Central memory CD4-positive, alpha-beta T cell (primary cell): Measurements from ENCODE around the gene NETO2.
A peak's percentile ranks its signal among the peaks of the same experiment; 100 is the strongest.

Source experiments
- DNase-seq: peaks from one replicate; pipeline ENCODE4 v3.0.0; 2022

The NETO2 gene

DNA sequence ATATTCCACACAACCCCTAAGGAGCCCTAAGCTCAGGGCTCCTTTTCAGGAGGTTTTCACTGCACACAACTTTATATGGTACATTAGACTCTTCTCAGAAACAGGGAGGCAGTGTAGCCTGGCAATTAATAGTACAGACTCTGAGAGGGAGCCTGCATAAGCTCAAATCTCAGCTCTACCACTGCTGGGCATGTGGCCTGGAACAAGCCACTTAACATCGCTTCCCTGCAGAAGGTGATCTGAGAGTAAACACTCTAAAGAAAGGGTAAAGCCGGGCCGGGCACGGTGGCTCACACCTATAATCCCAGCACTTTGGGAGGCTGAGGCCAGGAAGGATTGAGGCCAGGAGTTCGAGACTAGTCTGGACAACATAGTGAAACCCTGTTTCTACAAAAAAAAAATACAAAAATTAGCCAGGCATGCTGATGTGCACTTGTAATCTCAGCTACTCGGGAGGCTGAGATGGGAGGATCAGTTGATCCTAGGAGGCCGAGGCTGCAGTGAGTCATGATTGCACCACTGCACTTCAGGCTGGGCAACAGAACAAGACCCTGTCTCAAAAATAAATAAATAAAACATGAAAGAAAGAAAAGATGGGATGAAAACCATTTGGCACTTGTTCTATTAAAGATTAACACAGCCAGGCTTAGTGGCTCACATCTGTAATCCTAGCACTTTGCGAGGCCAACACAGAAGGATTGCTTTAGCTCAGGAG lies 99.6 kb downstream of the NETO2 start:
- DNase-seq = no peak

DNA sequence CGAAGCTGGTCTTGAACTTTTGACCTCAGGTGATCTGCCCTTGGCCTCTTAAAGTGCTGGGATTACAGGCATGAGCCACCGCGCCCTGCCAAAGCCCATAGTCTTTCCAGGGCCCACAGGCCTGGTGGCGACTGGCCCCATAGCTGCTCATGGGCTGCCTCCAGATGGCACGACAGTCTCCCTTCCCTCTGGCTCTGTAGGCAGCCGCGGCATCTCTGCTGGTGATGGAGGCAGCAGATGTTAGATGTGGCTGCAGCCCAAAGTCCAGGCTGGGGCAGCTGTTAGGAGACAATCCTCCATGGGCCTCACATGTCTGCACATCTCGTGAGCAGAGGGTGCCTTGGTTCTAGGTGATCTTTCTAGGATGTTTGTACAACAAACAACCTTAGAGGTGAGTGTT lies 100.5 kb downstream of the NETO2 start:
- DNase-seq = no peak

DNA sequence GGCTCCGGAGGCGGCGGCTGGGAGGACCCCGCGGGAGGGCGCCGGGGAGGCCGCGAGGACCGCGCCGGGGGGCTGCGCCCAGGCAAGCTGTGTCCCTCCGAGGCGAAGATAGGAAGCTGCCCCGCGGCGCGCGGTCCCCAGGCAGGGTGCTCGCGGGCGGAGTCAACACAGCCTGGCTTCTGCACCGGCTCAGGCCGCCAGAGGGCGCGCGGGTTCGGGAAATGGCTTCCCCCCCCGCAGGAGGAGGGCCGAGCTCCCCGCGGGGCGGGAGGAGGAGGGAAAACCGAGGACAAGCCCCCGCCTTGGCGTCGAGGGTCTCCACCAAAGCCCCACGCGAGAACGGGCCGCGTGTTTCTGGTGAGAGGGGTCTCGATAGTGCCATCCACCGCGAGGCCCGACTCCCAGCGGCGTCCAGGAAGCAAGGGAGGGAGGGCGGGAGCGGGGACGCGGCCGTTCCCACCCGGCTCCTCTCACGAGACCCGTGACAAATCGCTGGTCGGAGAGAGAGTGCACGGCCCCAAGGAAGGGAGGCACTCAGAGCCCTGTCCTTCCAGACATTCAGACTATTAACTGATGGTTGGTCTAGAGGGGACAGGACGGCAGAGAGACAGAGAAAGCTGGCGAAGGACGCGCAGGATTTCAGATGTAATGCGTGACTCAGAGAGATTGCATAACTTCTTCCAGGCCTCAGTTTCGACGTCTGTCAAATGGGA lies 105.8 kb downstream of the NETO2 start:
- peak; percentile 79 for DNase-seq

DNA sequence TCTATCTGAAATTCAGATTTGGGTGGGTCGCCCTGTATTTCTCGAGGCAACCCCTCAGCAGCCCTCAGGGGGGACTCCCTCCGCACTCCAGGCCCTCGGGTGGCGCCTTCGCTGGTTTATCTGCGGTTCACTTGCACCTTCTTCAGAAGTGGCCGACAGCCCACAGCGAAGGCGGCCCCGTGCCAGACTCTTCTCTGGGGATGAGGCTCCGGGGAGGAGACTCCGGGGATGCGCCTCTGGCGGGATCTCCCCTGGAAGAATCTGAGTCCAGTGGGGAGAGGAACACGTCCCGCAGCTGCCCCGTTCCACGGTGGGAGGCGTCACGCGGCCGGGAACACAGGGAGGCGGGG lies 106.4 kb downstream of the NETO2 start:
- no peak for DNase-seq

DNA sequence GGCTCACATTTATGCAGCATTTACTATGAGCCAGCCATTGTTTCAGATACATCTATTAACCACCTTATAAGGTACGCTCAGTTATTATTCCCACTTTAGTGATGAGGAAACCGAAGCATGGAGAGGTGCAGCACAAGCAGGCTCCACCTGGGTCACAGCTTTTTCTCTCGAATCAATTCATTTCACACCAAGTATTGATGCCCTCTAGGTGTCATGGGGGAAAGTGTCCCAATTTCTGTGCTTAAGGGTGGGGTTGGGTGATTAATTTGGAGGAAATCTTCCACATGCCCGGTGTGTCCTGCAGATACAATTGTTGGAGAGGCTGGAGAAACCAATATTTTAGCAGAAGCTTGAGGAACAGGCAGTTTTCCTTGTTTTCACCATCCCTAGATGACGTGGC lies 107.5 kb downstream of the NETO2 start:
- DNase-seq = no peak

DNA sequence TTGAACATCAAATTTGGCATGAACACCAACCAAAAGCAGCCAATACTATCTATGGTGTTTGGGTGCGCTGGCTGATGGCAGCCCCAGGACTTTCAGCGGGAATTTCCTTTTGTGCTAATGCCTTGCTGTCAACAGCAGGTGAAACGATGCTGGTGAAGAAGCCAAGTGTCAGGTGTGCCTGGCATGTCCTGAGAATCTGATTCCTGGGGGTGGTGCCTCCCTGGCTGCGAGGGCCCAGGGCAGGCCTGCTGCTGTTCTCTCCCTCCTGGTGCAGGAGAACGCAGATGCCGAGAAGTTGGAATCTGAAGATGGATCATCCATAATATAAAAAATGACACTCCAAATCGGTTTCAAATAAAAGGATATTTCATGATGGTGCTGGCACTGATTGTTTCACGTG lies 108.3 kb downstream of the NETO2 start:
- no peak for DNase-seq

DNA sequence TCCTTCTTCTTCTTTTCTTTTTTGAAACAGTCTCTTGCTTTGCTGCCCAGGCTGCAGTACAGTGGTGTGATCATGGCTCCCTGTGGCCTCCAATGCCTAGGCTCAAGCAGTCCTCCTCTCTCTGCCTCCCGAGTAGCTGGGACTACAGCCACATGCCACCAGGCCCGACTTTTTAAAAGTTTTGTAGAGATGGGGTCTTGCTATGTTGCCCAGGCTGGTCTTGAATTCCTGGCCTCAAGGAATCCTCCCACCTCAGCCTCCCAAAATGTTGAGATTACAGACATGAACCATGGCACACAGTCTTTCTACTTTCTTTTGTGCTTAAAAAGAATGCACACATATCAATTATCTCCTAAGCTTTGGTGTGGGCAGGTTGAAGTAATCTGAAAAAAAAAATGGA lies 109.3 kb downstream of the NETO2 start:
- DNase-seq = no peak

DNA sequence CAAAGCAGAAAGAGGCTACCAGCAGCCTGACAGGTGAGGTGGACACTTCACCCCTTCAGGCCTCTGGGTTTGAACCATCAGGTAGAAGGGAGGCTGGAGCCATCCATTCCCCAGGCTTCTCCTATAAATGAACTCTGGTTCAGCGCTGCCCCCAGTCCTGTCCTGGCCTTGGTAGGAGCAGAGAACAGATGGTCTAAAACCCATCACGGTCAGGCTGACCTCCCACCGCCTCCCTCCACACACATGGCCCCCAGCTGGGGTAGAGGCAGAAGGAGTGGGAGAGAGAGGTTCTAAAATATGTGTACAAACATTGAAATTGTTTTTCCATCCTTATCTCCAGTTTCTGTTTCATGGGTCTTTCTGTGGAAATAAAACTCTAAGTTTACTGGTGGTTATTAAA lies 110.6 kb downstream of the NETO2 start:
- DNase-seq = no peak

DNA sequence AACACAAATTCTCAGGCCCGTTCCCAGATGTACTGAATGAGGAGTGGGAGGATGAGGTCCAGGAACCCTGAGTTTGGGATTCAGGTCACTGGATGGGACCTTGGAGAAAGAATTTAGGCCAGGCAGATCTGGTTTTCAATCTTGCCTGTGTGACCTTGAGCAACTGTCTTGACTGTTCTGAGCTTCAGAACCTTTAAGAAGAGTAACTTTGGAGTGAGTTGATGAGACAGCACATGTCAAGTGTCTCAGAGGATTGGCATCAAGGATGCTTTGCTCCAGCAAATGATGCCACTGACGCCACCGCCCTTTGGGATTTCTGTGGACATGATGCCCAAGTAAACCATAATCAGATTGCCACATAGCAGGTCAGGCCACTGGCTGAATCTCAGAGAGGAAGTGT lies 114.0 kb downstream of the NETO2 start:
- no peak for DNase-seq

DNA sequence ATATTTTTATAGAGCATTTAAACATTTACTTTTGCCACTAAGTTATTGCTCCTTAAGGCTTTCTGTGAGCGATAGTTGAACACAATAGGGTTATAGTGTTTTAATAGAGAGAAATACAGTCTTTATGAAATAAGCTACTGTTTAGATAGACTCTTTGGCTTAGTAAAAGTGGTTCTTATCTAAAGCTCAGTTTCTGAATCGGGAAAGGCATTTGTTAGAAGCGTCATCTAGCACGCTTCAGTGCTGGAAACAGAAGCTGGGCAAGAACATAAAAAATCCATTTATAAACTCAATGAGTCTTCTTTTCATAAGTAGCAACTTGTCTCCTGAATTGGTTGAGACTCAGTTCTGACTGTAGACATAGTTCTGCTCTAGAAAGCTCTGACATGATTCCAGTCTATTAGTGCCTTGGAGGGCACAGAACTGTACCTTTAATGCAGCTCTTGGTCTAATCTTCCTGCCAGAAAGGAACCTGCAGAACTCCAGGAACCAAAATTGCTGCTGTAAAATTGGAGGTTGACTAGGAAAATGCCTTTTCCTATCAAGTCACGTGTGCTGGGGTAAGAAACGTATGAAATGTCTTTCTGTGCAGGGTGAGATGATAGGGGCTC lies 114.9 kb downstream of the NETO2 start:
- no peak for DNase-seq
